HG02623 (cell line): Measurements from ENCODE around the gene PRKAA1.
"Not testable (repeated sequence)": the region's sequence is repeated elsewhere in the genome, so short reads cannot be mapped to it uniquely, and the experiment has no call there.

ENCODE experiments used
- ATAC-seq: cut with Tn5 transposase; IDR thresholded peaks from one replicate; pipeline ENCODE4 v1.9.1; 2021; ENCODE audit warnings: moderate library complexity; ENCODE audit not compliant: unreplicated experiment

PRKAA1 gene

GRCh38 chr5:40734986-40735385 is 63.2 kb downstream of the PRKAA1 start:
- no peak for ATAC-seq

DNA sequence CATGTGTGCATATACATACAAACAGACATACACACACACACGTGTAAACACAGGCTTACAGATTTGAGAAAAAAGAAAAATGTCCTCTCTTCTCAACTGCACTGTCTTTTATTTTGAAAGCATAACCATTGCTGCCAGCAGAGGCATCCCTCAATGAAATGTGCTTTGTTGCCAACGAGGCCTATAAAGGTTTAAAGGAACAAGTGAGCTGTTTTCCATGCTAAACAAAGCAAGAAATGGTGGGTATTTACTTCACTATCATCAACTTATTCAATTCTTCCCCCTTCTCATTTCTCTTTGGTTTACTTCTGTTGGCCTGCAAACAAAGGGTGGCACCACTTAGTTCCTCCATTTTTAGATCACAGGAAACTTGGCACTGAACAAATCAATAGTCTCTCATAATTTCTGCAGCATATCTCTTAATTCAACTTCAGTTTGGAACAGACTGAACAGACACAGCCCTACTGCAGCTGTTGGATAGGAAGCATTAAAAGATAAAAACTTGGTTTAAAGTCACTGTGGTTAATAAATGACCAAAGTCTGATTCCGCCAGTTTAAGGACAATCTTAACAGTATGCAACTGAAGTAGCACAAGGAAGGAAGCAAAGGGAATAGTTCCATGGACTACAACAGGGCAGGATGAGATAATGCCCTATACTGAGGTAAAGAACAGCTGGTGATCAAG is 64.2 kb downstream of the PRKAA1 start:
- ATAC-seq, result no peak

GRCh38 chr5:40733434-40733833 is 64.7 kb downstream of the PRKAA1 start:
- no peak for ATAC-seq

- ATAC-seq, result not testable (repeated sequence)
These were observed 75.7 kb downstream of the PRKAA1 start for GRCh38 chr5:40722497-40722911.

DNA sequence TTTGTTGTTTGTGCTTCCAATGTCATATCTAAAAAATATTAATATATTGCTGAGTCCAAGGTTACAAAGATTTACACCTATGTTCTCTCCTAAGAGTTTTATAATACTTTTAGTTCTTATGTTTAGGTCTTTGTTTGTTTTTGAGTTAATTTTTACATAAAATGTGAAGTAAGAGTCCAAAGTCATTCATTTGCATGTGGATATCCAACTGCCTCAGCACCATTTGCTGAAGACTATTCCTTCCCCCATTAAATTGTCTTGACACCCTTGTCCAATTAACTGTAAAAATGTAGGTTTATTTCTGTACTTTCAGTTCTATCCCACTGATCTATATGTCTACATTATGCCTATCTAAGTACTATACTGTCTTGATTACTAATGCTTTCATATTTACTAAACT is 78.1 kb downstream of the PRKAA1 start:
- no peak for ATAC-seq

- ATAC-seq, result no peak
These were observed 80.9 kb downstream of the PRKAA1 start for GRCh38 chr5:40717281-40717680.

DNA sequence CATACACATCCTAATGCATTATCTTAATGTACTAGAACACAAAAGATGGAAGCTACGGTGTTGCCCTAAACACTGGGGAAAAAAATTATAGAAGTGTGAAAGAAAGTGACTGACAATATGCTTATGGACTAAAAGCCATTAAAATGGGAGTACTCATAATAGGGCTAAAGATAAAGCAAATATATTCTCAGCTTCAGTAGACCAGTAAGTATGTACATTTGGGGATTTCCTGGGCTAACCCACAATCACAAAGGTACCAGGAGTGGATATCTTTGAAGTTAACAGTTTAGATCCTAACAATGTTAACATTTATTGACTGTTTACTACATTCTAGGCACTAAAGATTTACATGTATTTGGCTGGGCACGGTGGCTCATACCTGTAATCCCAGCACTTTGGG is 81.6 kb downstream of the PRKAA1 start:
- no peak for ATAC-seq

DNA sequence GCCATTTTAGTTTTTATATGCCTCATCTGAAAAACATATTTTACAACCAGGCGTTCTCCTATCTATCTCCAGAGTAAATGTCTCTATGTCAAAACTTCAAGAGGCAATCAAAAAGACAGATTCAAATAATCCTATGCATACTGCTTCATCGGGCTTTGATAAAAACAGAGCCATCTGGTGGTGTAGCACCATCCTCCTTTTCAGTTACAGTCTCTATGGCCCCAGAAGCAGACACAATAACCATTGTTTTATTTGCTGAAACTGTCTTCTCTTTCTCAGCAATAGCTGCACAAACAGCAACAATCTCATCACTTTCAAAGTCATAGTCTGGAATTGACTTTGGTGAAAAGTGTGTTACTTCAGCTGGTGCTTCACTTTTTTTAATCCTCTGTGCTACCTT is 82.2 kb downstream of the PRKAA1 start:
- no peak for ATAC-seq

GRCh38 chr5:40714001-40714400 is 84.2 kb downstream of the PRKAA1 start:
- ATAC-seq, result no peak

DNA sequence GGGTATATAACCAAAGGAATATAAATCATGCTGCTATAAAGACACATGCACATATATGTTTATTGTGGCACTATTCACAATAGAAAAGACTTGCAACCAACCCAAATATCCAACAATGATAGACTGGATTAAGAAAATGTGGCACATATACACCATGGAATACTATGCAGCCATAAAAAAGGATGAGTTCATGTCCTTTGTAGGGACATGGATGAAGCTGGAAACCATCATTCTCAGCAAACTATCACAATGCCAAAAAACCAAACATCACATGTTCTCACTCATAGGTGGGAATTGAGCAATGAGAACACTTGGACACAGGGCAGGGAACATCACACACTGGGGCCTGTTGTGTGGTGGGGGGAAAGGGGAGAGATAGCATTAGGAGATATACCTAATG is 87.6 kb downstream of the PRKAA1 start:
- not testable (repeated sequence) for ATAC-seq
